Erythroblast (primary cell): ENCODE results near the gene GJA3.

Source experiments
- GATA1 ChIP-seq: IDR thresholded peaks from 2 replicates; pipeline ENCODE4 v1.6.1; 2011; ENCODE audit warnings: low read depth, mild to moderate bottlenecking, control low read depth, low read length, moderate library complexity
- POLR2A ChIP-seq: IDR thresholded peaks from 2 replicates; pipeline ENCODE4 v1.6.1; 2011; ENCODE audit warnings: mild to moderate bottlenecking, low read length

DNA sequence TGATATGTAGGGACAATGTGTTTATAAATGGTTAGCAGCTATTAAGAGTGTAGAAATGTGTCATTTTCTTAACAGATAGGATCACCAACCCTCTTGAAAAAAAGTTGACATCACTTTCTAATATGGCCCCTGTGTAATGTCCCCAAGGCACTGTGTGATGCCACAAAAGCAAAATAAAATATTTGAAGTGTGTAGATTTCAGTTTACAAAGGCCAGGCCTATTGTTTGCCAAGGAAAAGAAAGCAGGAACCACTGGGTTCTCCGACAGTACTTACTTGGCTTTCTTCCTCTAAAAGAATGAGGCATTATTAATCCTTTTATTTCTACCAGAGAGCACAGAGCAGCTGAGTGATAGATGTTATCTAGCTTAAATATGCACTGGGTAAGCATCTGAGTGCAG lies 10.5 kb upstream of the GJA3 start:
- no peak for TF ChIP-seq POLR2A
- TF ChIP-seq GATA1, result no peak
